ENCODE results near the gene CNIH3. TPM values are rescaled to one million over a fixed set of nuclear protein-coding genes. Genes with fewer than 3 reads are reported as not detected.

Gene CNIH3
- total and polyA plus RNA-seq, 10 of the 15 experiments (the other 5 are each of a cell fraction or from before 2014, with no cell fraction given), result 0.77 to 5.8 (median 1.8) TPM

- DNase-seq (ENCODE audit: low read depth, low spot score) (no peak), FAIRE-seq (no peak), ATAC-seq (no peak)
- Histone ChIP-seq H3K4me1 (ENCODE audit: control insufficient read depth, insufficient read depth, low read length) (peaks cover 67% of the 10 kb centered on the region), H3K9me3 (replicated peaks; ENCODE audit: control insufficient read depth, insufficient read depth, low read length) (no peaks in the 10 kb centered on the region), H3K79me2 (ENCODE audit: control insufficient read depth, insufficient read depth, low read length) (no peaks in the 10 kb centered on the region), H3K4me2 (ENCODE audit: control insufficient read depth, insufficient read depth) (peak overlapping the region; percentile 5; the same call in 1 of the 2 replicates), H3K36me3 (ENCODE audit: control insufficient read depth in 2 of 2, insufficient read depth in 2 of 2, low read length in 1 of 2) (no peaks in the 10 kb centered on the region), H3K9ac (ENCODE audit: control insufficient read depth, insufficient read depth, low read length) (no peak overlapping the region), H3K27me3 (replicated peaks in 1 of 2; ENCODE audit: control insufficient read depth in 2 of 2, insufficient read depth in 2 of 2, low read length in 1 of 2) (no peaks in the 10 kb centered on the region), H3K4me3 (no peak overlapping the region), H4K20me1 (ENCODE audit: control insufficient read depth, insufficient read depth) (no peaks in the 10 kb centered on the region), H3K27ac (ENCODE audit: control insufficient read depth, insufficient read depth) (no peak overlapping the region; the same call in 1 of the 2 replicates), H2AFZ (ENCODE audit: control insufficient read depth, low read depth, low read length) (no peak overlapping the region)
- no peak for TF ChIP-seq KLF5 (IDR thresholded peaks at IDR 0.05; ENCODE audit: partially characterized antibody)
- TF ChIP-seq MLLT1 (IDR thresholded peaks at IDR 0.05), result peak; percentile 93
- TF ChIP-seq RAD21 (IDR thresholded peaks at IDR 0.05; ENCODE audit: insufficient read depth, low read depth, low read length), result 0 out of 2 replicates have a peak, but pooled peaks have one; percentile 23
- TF ChIP-seq CTCF (IDR thresholded peaks at IDR 0.05 in 2 of 3, conservative IDR thresholded peaks at IDR 0.05 in 1 of 3; ENCODE audit: control insufficient read depth in 2 of 3, extremely low read depth in 1 of 3, insufficient read depth in 1 of 3, low read depth in 3 of 3, low read length in 3 of 3), result peak; percentile 10 to 19 (median 11); a peak in 2 of 6 replicates
- BruUV-seq (replicated peaks), result no TSS peak
- SMC1A ChIA-PET (ENCODE audit: uncharacterized antibody, unreplicated experiment), result interaction anchor here (0.9 to 12.0 kb wide), 19 partner anchors 12 to 354 kb away, joined by 3 to 202 read pairs (median 6); no protein-coding TSS in a partner anchor
- POLR2A ChIA-PET, result interaction anchor here (0.9 to 3.3 kb wide), 6 partner anchors 9 to 55 kb away, joined by 4 to 34 read pairs (median 4); no protein-coding TSS in a partner anchor
- RAD21 ChIA-PET (ENCODE audit: unreplicated experiment), result interaction anchor here (1.1 to 11.5 kb wide), 11 partner anchors 7 to 189 kb away, joined by 3 to 174 read pairs (median 13); no protein-coding TSS in a partner anchor
- in situ Hi-C loops (cut with MboI), result no loop called here
- intact Hi-C loops (cut with micrococcal nuclease; ENCODE audit: unreplicated experiment), result loop anchor here (5.0 to 10.0 kb wide), 3 partner anchors 188 to 1260 kb away; partner anchors contain the start of gene SDE2
- CTCF ChIA-PET, result interaction anchor here (1.0 to 13.5 kb wide), 16 partner anchors 11 to 222 kb away, joined by 3 to 208 read pairs (median 6); no protein-coding TSS in a partner anchor
- WGBS (ENCODE audit: insufficient coverage, insufficient replicate concordance, low lambda C conversion rate, missing lambda C conversion rate), result 84% methylated on average over 13 of the region's 13 CpGs
Observed at GRCh38 chr1:224734261-224734935, 118.3 kb downstream of the CNIH3 start.

Measured in GM12878 (cell line).